VCaP (cell line): Measurements from ENCODE around the gene MAPK13.

Experiments
- H3K27ac ChIP-seq: fragments of 450-650 bp; 2 replicates; pipeline ENCODE4 v1.5.1; 2017
- CTCF ChIP-seq: fragments of 450-650 bp; conservative IDR thresholded peaks from 2 replicates; pipeline ENCODE4 v1.5.1; 2017; ENCODE audit warnings: mild to moderate bottlenecking, moderate library complexity

Gene MAPK13

GRCh38 chr6:36126121-36126520 is 4.2 kb upstream of the MAPK13 start:
- TF ChIP-seq CTCF = no peak
- no peak overlapping the region for H3K27ac ChIP-seq

- no peak overlapping the region for H3K27ac ChIP-seq
- no peak for TF ChIP-seq CTCF
These were observed 3.5 kb upstream of the MAPK13 start for GRCh38 chr6:36126553-36127458.

- no peak overlapping the region for H3K27ac ChIP-seq
- TF ChIP-seq CTCF = no peak
These were observed 2.8 kb upstream of the MAPK13 start for GRCh38 chr6:36127462-36128016.

- no peak for TF ChIP-seq CTCF
- H3K27ac ChIP-seq = no peak overlapping the region
These were observed 2.2 kb upstream of the MAPK13 start for GRCh38 chr6:36128073-36128472.

GRCh38 chr6:36128793-36129192 is 1.5 kb upstream of the MAPK13 start:
- no peak for TF ChIP-seq CTCF
- peak overlapping the region; percentile 96; the same call in 1 of the 2 replicates for H3K27ac ChIP-seq

GRCh38 chr6:36129334-36129733 is 979 bp upstream of the MAPK13 start:
- H3K27ac ChIP-seq = peak overlapping the region; percentile 96

GRCh38 chr6:36130667-36131510 is 576 bp downstream of the MAPK13 start:
- TF ChIP-seq CTCF = peak; percentile 46
- H3K27ac ChIP-seq = peak overlapping the region; percentile 96
